NCI-H2029 treated with DMSO at 0.1 percent for 48 hours (cell line): Measurements from ENCODE around the gene INCENP.

Source experiments
- DNase-seq: peaks from one replicate; lab custom pipeline; 2025; lab: John Stamatoyannopoulos, UW

INCENP gene

GRCh38 chr11:62124186-62125113 lies 639 bp downstream of the INCENP start:
- DNase-seq, result no peak

- DNase-seq, result no peak
Observed at GRCh38 chr11:62125316-62125715, 1.5 kb downstream of the INCENP start.

- no peak for DNase-seq
Observed at GRCh38 chr11:62125881-62126280, 2.1 kb downstream of the INCENP start.

DNA sequence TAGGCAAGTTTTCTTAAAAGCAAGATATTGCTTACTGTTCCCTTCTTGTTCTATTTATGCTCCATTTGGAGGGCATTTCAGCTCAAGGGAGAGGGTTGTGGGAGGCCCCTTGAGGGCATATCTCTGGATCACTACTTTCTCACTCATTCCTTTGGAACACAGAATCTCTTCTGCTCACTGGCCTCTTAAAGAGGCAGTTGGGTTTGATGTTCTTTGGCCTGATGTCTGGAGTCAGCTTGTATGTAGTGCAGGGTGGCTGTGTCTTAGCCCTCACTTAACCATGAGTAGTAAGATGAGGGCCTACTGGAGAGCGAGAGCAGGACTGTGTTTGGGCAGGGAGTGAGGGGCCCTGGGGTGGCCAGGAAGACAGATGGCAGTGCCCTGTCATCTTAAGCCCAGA lies 3.6 kb downstream of the INCENP start:
- no peak for DNase-seq

DNA sequence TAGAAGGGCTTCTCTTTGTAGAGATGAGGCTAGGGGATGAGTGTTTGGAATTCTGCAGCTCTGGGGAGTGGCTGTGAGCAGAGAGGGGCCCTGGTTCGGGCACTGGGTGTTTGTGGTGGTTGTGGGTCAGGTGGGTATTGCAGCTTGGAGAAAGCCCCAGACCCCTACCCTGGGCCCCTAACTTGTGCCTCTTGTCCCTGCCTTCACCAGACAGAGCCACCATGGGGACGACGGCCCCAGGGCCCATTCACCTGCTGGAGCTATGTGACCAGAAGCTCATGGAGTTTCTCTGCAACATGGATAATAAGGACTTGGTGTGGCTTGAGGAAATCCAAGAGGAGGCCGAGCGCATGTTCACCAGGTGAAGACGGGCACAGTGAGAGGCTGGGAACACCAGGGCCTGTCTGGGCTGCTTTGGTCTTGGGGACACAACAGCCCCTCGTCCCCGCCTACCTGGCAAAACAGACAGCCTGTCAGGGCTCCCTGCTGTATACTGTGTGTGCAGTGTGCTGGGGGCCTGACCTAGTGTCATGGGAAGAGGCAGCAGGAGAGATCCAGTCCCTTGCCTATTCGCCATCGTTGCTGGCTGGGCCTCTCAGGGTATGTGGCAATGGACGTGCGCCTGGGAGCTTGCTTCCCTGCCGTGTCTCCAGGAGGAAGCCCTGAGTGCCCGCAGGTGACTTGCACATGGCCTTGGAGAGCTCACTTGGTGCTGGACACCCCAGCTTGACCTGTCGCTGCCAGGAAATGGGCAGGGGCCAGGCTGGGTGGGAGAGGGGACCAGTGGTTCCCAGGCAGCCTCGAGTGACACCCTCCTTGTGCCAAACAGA lies 4.3 kb downstream of the INCENP start:
- DNase-seq, result no peak

GRCh38 chr11:62128835-62129234 lies 5.0 kb downstream of the INCENP start:
- DNase-seq, result no peak

DNA sequence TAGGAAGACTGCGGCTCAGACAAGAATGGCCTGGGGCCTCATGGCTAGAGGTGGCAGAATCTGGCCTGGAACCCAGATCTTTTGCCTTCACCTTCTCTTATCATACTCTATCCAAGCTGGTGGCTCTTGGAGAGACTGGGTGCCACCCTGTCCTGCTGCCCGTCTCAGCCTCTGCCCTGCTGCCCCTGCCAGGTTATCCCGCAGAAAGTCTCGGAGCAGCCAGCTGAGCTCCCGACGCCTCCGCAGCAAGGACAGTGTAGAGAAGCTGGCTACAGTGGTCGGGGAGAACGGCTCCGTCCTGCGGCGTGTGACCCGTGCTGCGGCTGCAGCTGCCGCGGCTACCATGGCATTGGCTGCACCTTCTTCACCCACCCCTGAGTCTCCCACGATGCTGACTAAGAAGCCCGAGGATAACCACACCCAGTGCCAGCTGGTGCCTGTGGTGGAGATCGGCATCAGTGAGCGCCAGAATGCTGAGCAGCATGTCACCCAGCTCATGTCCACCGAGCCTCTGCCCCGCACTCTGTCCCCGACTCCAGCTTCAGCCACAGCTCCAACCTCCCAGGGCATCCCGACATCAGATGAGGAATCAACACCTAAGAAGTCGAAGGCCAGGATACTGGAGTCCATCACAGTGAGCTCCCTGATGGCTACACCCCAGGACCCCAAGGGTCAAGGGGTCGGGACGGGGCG lies 5.9 kb downstream of the INCENP start:
- DNase-seq, result no peak

- no peak for DNase-seq
Observed at GRCh38 chr11:62130283-62131169, 6.7 kb downstream of the INCENP start.

DNA sequence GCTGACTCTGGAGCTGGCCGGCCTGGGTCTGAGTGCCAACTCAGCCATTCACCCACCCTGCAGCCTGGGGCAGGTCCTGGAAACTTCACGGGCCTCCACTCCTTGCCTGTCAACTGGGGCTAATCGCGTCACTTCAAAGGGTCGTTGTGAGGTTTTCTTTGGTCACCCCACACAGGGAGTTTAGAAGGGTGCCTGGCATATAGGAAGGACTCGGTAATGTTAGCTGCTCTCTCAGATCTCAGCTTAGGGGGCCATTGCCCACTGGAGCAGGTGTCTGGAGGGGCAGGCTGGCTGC lies 7.3 kb downstream of the INCENP start:
- DNase-seq, result no peak

GRCh38 chr11:62132191-62132590 lies 8.4 kb downstream of the INCENP start:
- DNase-seq, result no peak

DNA sequence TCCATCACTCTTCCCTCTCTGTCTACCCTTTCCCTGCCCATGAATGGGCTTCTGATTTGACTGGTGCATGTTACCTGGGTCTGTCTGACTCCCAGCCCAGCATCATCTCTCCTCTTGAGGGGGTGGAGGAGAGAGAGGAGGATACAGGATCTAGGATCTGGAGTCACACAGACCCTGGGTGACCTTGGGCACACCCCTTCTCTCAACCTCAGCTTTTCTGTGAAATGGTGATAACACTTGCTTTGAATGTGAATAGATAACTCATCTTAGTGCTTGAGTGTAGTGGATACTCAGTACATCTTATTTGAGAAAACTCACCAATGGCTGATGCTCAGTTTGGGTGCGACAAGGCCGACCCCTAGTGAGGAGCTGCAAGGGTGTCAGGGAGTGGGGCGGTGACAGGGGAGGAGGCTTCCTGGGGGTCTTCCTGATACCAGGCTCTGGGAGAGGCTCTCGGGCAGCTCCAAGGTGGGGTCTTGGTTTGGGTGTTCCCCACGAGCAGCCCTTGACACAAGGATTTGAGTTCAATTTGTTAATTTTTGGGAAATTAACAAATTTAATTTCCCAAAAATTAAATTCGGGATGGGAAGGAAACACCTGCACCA lies 9.0 kb downstream of the INCENP start:
- DNase-seq, result no peak

DNA sequence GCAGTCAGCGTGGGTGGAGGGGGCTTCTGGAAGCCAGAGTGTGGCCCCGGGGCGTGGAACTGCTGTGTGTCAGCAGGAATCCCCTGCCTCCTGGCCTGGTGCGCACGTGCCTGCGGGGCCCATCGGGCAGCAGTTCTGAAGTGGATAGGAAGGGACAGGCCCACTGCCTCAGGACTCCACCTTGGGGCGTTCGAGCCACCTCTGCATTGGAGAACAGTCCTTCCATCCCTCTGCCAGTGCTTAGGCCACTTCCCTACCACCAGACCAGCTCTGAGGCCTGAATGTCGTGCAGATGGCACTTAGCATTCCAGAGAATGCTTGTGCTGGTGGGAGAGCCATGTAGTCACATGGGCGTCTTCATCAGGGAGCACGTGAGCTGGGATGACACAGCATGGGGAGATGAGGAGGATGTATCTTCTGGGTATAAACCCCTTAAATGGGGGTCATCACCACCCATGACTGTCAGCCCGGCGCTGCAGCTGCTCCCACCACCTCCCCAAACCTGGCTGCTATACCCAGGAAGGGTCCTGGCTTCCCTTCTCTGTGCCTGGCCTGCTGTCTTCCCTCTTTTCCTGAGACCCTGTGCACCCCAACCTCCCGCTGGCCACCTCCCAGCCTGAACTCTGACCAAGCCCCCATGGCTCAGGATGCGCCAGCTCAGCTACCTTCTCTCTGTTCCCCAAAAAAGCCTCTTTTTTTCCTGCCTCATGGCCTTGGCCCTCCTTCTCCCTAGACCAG lies 9.7 kb downstream of the INCENP start:
- no peak for DNase-seq

DNA sequence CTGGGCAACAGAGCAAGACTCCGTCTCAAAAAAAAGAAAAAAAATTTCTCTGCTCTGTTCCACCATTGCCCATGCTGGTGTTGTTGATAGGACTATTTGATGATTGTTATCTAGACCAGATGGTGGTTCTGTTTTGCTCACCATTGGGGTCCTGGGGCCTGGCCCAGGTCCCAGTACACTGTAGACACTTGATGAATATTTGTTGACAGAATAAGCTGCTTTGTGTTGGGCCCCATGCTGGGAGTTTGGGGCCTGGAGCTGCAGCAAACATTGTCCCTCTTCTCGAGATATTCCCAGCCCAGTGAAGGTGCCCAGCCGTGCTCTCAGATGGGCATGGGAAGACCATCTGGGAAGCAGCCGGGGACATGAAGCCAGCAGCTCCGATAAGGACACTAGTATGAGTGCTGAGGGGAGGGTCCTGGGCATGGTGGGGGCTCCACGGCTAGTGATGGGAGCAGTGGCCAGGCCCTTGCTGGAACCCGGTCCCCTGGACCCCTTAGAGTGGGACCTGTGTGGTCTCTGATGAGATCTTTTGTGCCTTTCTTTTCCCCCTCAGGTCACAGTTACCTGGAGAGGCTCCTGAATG lies 13.6 kb downstream of the INCENP start:
- no peak for DNase-seq

GRCh38 chr11:62137881-62138629 lies 14.2 kb downstream of the INCENP start:
- DNase-seq, result no peak

DNA sequence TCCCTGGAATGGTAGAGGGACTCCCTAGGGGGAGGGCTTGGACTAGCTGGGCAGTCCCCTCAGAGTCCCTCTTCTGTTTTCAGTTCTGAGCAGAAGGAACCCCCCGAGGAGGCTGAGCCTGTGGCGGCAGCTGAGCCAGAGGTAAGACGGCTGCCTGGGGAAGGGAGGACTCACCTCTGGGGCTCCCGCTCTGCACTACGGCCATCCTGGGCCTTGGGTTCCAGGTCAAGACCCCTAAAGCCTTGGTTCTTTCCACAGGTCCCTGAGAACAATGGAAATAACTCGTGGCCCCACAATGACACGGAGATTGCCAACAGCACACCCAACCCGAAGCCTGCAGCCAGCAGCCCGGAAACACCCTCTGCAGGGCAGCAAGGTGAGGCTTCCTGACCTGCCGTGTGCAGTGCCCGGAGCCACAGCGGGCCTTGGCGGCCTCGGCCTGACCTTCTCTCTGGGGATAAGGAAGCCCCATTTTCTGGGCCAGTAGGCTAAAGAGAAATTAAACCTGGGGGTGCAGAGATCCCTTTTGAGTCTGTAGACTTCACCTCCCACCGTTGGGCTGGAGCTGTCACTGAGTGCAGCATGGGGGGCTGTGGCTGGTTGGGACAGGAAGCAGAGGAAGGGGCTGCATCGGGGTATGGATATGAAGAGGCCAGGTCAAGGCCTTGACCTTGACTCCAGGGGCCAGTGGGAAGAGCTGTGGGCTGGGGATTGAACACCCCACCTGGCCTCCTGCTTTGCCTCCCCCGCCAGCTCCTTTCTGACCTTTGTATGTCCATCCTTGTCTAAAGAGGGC lies 15.0 kb downstream of the INCENP start:
- DNase-seq, result no peak

DNA sequence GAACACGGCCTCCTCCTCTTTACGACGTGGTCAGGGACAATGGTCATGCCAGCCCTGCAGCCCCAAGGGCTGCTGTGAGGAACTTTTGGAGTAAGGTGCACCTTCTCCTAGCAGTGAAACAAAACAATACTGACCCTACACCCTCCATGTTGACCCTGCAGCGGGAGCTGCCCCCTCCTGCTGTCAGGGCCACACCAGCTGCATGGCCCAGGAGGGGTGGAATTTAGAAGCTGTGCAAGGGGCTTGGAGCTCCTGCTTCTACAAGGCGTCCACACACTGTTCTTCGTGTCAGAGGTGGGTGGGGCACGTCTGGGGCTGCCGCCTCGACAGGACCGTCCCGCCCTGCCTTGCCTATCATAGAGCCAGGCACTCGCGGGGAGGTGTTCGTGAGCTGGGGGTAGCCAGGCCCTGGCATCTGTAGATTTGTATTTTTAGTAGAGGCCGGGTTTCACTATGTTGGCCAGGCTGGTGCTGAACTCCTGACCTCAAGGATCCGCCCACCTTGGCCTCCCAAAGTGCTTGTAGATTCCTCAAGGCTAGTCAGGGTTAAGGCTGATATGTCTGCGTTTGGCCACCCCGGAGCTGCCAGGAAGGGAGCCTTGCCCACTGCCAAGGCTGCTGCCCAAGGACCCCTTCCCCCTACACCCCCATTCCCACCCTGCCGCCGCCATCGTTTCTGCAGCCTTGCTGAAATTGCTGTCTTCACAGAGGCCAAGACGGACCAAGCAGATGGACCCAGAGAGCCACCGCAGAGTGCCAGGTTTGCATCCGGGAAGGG lies 15.9 kb downstream of the INCENP start:
- DNase-seq, result no peak

GRCh38 chr11:62140304-62141110 lies 16.7 kb downstream of the INCENP start:
- DNase-seq, result no peak
